CD14-positive monocyte (primary cell): Measurements from ENCODE around the gene KCNAB1. TPM values are rescaled to one million over a fixed set of nuclear protein-coding genes. Genes with fewer than 3 reads are reported as not detected.

ENCODE experiments used
- DNase-seq, 3 donors: peaks; one replicate each; pipeline ENCODE4 v3.0.0-alpha.2; 2011 to 2022
- H2AFZ ChIP-seq: 2 replicates; pipeline ENCODE4 v1.6.0; 2012; ENCODE audit warnings: mild to moderate bottlenecking, low read depth, low read length, inconsistent platforms; ENCODE audit not compliant: insufficient read depth, poor library complexity, severe bottlenecking
- H3K27ac ChIP-seq, 2 donors: 1 replicate in 1 of 2; 2 replicates in 1 of 2; pipeline ENCODE4 v1.5.1; 2012 to 2013; ENCODE audit warnings: low read length in 2 of 2, control low read depth in 1 of 2, inconsistent platforms in 1 of 2, low read depth in 1 of 2, mild to moderate bottlenecking in 1 of 2
- H3K27me3 ChIP-seq, 2 donors: one replicate each; pipeline versions ENCODE4 v1.6.0 to v1.6.1; 2011 to 2013; ENCODE audit warnings: low read length in 2 of 2; ENCODE audit not compliant: control insufficient read depth in 2 of 2, insufficient read depth in 2 of 2
- H3K36me3 ChIP-seq, 2 donors: replicated peaks in 1 of 2; 1 replicate in 1 of 2; 2 replicates in 1 of 2; pipeline versions ENCODE4 v1.5.1 to v1.6.1; 2012 to 2013; ENCODE audit warnings: low read length in 2 of 2, control low read depth in 1 of 2, inconsistent platforms in 1 of 2, mild to moderate bottlenecking in 1 of 2; ENCODE audit not compliant: insufficient read depth in 2 of 2, control insufficient read depth in 1 of 2
- H3K4me1 ChIP-seq, 2 donors: 1 replicate in 1 of 2; 2 replicates in 1 of 2; pipeline versions ENCODE4 v1.5.1 to v1.6.1; 2012 to 2013; ENCODE audit warnings: low read length in 2 of 2, control low read depth in 1 of 2, inconsistent platforms in 1 of 2, mild to moderate bottlenecking in 1 of 2, moderate library complexity in 1 of 2; ENCODE audit not compliant: insufficient read depth in 2 of 2, control insufficient read depth in 1 of 2
- H3K4me2 ChIP-seq: replicated peaks from 2 replicates; pipeline ENCODE3; 2012; ENCODE audit warnings: low read length, moderate library complexity, mild to moderate bottlenecking; ENCODE audit not compliant: poor library complexity, severe bottlenecking; ENCODE audit errors: extremely low read depth
- H3K4me3 ChIP-seq, 3 experiments: fragments of 200-600 bp in 1 of 3; sonication (generic) in 1 of 3; replicated peaks in 1 of 3; 1 replicate in 2 of 3; 2 replicates in 1 of 3; pipeline ENCODE4 v1.5.1; 2011 to 2013; ENCODE audit warnings: low read length in 3 of 3, mild to moderate bottlenecking in 3 of 3, control low read depth in 2 of 3, low read depth in 2 of 3, inconsistent platforms in 1 of 3, moderate library complexity in 1 of 3
- H3K79me2 ChIP-seq: 2 replicates; pipeline ENCODE4 v1.6.0; 2012; ENCODE audit warnings: mild to moderate bottlenecking, control low read depth, inconsistent platforms, low read length, moderate library complexity; ENCODE audit not compliant: insufficient read depth
- H3K9ac ChIP-seq: 2 replicates; pipeline ENCODE4 v1.6.0; 2017; ENCODE audit warnings: low read length, mild to moderate bottlenecking; ENCODE audit not compliant: insufficient read depth, poor library complexity, severe bottlenecking
- H3K9me3 ChIP-seq, 2 donors: replicated peaks in 1 of 2; 1 replicate in 1 of 2; 2 replicates in 1 of 2; pipeline versions ENCODE4 v1.5.1 to v1.6.1; 2012 to 2013; ENCODE audit warnings: low read length in 2 of 2, control low read depth in 1 of 2; ENCODE audit not compliant: control insufficient read depth in 1 of 2, insufficient read depth in 1 of 2
- H4K20me1 ChIP-seq: 2 replicates; pipeline ENCODE4 v1.6.0; 2012; ENCODE audit warnings: mild to moderate bottlenecking, low read length, control low read depth, moderate library complexity; ENCODE audit not compliant: insufficient read depth
- H3K27ac Mint-ChIP-seq, 7 donors: one replicate each; pipeline ENCODE4 v1.8.0; 2020; ENCODE audit warnings: mild to moderate bottlenecking in 7 of 7, mixed read lengths in 7 of 7, moderate library complexity in 6 of 7, inconsistent platforms in 2 of 7
- H3K27me3 Mint-ChIP-seq, 3 donors: one replicate each; pipeline ENCODE4 v1.8.0; 2021 to 2022; ENCODE audit warnings: low read depth in 3 of 3, mild to moderate bottlenecking in 3 of 3, mixed read lengths in 3 of 3, moderate library complexity in 3 of 3, inconsistent platforms in 1 of 3
- H3K36me3 Mint-ChIP-seq, 2 donors: one replicate each; pipeline ENCODE4 v1.8.0; 2020; ENCODE audit warnings: mixed read lengths in 2 of 2, inconsistent platforms in 1 of 2, mild to moderate bottlenecking in 1 of 2
- H3K4me1 Mint-ChIP-seq: one replicate; pipeline ENCODE4 v1.8.0; 2020; ENCODE audit warnings: mild to moderate bottlenecking, mixed read lengths
- H3K4me3 Mint-ChIP-seq, 2 donors: one replicate each; pipeline ENCODE4 v1.8.0; 2020; ENCODE audit warnings: mild to moderate bottlenecking in 2 of 2, mixed read lengths in 2 of 2, moderate library complexity in 1 of 2
- H3K9me3 Mint-ChIP-seq, 7 donors: one replicate each; pipeline ENCODE4 v1.8.0; 2020 to 2022; ENCODE audit warnings: mixed read lengths in 7 of 7, mild to moderate bottlenecking in 6 of 7, moderate library complexity in 6 of 7, inconsistent platforms in 2 of 7
- CTCF ChIP-seq: fragments of 200-600 bp; IDR thresholded peaks from one replicate; pipeline ENCODE4 v1.8.0; 2022; ENCODE audit warnings: antibody characterized with exemption, mild to moderate bottlenecking
- WGBS: methylation state at CpG from one replicate; pipeline ENCODE4 v1.1.5; 2013; ENCODE audit warnings: missing lambda C conversion rate; ENCODE audit not compliant: insufficient coverage; 5-methylcytosine and 5-hydroxymethylcytosine counted together
- intact Hi-C, 2 donors: fragments of 100-400 bp; cut with micrococcal nuclease; formaldehyde crosslinking; loops; one replicate each; pipeline versions ENCODE4 v1.15.0 to v1.15.1; 2023
- polyA plus RNA-seq, 3 donors: library from polyadenylated mRNA; depleted of rRNA in 1 of 3; unstranded in 2 of 3; stranded (reverse) in 1 of 3; fragments of 300-500 nt in 2 of 3; fragments of >200 nt in 1 of 3; fragmentation: Illumina TruSeq in 2 of 3; gene quantifications; 1 replicate in 2 of 3; 2 replicates in 1 of 3; pipeline ENCODE4 v1.2.3, GENCODE V29; 2012 to 2021

KCNAB1 gene
- polyA plus RNA-seq, 3 donors = 0.08 to 0.14 TPM; not detected in 1

- peaks cover 0 to 2% (median 0%) of the 10 kb centered on the region in 7 donors for H3K9me3 Mint-ChIP-seq
- no peaks in the 10 kb centered on the region for H4K20me1 ChIP-seq
- no peak overlapping the region for H3K4me3 ChIP-seq
- no peak overlapping the region for H3K27ac Mint-ChIP-seq
- H3K4me2 ChIP-seq = no peak overlapping the region
- H3K27me3 Mint-ChIP-seq = no peaks in the 10 kb centered on the region
- H3K9me3 ChIP-seq = no peaks in the 10 kb centered on the region
- intact Hi-C loops = no loop called here
- no peak overlapping the region for H2AFZ ChIP-seq
- no peaks in the 10 kb centered on the region for H3K4me1 ChIP-seq
- H3K36me3 ChIP-seq = no peaks in the 10 kb centered on the region
- H3K27ac ChIP-seq = no peak overlapping the region
- no peak for DNase-seq
- H3K9ac ChIP-seq = no peak overlapping the region
- no peak overlapping the region for H3K4me3 Mint-ChIP-seq
- no peaks in the 10 kb centered on the region for H3K79me2 ChIP-seq
- no peaks in the 10 kb centered on the region for H3K27me3 ChIP-seq
- WGBS = 48% methylated on average over 6 of the region's 6 CpGs
- no peaks in the 10 kb centered on the region for H3K4me1 Mint-ChIP-seq
- TF ChIP-seq CTCF = no peak
- no peaks in the 10 kb centered on the region for H3K36me3 Mint-ChIP-seq
Observed at GRCh38 chr3:156425651-156426050, 305.3 kb downstream of the KCNAB1 start.

GRCh38 chr3:156429125-156429524 lies 308.7 kb downstream of the KCNAB1 start:
- Histone ChIP-seq H2AFZ (no peak overlapping the region), H3K36me3 (no peaks in the 10 kb centered on the region), H3K27ac (no peak overlapping the region), H3K9ac (no peak overlapping the region), H3K79me2 (no peaks in the 10 kb centered on the region), H3K9me3 (no peaks in the 10 kb centered on the region), H4K20me1 (no peaks in the 10 kb centered on the region), H3K27me3 (no peaks in the 10 kb centered on the region), H3K4me1 (no peaks in the 10 kb centered on the region), H3K4me2 (no peak overlapping the region), H3K4me3 (no peak overlapping the region)
- WGBS = 100% methylated on average over 2 of the region's 4 CpGs
- Mint-ChIP-seq H3K9me3 (peaks cover 0 to 2% (median 0%) of the 10 kb centered on the region in 7 donors), H3K36me3 (no peaks in the 10 kb centered on the region), H3K27ac (no peak overlapping the region), H3K27me3 (peaks cover 0 to 10% (median 5%) of the 10 kb centered on the region in 3 donors), H3K4me3 (no peak overlapping the region), H3K4me1 (no peaks in the 10 kb centered on the region)
- TF ChIP-seq CTCF = no peak
- intact Hi-C loops = no loop called here
- no peak for DNase-seq
